ENCODE data around the gene HENMT1.

The HENMT1 gene

DNA sequence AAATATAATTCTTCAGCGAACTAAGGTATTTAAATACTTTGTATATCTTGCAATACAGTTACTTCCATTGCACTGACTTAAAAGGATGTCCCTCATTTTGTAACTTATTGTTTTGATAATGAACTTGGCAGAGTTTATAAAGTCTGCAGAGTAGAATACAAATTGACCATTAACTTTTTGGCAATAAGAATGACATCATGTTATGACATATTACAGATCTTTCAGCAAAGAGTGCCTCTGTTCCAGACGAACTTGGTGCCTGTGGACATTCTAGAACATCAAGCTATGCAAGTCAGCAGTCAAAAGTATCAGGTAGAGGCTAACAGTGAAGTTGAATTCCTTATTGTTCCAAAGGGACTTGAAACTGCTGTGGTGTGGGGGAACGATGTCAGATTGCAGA, 32.9 kb downstream of the HENMT1 start:
- TF ChIP-seq FOXM1 (IDR thresholded peaks at IDR 0.05; ENCODE audit: borderline replicate concordance, low read depth) (no peak), ZBTB7A (IDR thresholded peaks at IDR 0.05; ENCODE audit: low read depth) (no peak), USF1 (IDR thresholded peaks at IDR 0.05) (no peak), NFIC (IDR thresholded peaks at IDR 0.05) (no peak), CREB1 (IDR thresholded peaks at IDR 0.05; ENCODE audit: low read depth) (no peak), TEAD4 (IDR thresholded peaks at IDR 0.05) (no peak), EGR1 (IDR thresholded peaks at IDR 0.05) (no peak), EP300 (IDR thresholded peaks at IDR 0.05; ENCODE audit: borderline replicate concordance) (no peak), TAF1 (IDR thresholded peaks at IDR 0.05; ENCODE audit: low read depth) (no peak), TCF12 (IDR thresholded peaks at IDR 0.05; ENCODE audit: low read depth) (no peak)
- TF ChIP-seq, protein P1, sequence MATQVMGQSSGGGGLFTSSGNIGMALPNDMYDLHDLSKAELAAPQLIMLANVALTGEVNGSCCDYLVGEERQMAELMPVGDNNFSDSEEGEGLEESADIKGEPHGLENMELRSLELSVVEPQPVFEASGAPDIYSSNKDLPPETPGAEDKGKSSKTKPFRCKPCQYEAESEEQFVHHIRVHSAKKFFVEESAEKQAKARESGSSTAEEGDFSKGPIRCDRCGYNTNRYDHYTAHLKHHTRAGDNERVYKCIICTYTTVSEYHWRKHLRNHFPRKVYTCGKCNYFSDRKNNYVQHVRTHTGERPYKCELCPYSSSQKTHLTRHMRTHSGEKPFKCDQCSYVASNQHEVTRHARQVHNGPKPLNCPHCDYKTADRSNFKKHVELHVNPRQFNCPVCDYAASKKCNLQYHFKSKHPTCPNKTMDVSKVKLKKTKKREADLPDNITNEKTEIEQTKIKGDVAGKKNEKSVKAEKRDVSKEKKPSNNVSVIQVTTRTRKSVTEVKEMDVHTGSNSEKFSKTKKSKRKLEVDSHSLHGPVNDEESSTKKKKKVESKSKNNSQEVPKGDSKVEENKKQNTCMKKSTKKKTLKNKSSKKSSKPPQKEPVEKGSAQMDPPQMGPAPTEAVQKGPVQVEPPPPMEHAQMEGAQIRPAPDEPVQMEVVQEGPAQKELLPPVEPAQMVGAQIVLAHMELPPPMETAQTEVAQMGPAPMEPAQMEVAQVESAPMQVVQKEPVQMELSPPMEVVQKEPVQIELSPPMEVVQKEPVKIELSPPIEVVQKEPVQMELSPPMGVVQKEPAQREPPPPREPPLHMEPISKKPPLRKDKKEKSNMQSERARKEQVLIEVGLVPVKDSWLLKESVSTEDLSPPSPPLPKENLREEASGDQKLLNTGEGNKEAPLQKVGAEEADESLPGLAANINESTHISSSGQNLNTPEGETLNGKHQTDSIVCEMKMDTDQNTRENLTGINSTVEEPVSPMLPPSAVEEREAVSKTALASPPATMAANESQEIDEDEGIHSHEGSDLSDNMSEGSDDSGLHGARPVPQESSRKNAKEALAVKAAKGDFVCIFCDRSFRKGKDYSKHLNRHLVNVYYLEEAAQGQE (IDR thresholded peaks at IDR 0.05; ENCODE audit: low read depth) = no peak

DNA sequence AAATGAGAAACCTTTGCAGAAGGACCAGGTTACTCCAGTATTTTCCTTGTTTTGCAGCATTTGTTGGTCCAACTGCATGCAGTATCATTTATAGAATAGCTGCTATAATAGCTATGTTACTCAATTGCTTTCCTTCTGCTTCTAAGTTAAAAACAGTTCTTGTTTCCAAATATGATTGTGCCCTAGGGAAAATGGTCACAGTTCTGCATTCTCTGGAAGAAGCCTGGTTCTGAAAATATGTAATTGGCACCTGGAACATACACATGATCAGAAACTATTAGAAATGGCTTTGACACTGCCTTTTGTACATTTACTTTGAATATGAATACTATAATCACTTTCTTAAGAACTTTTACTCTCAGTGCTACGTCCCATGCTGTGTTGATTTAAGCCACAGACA, 33.6 kb downstream of the HENMT1 start:
- no peak for TF ChIP-seq TCF12 (IDR thresholded peaks at IDR 0.05; ENCODE audit: low read depth)
- TF ChIP-seq CREB1 (IDR thresholded peaks at IDR 0.05; ENCODE audit: low read depth) = no peak
- no peak for TF ChIP-seq ZBTB7A (IDR thresholded peaks at IDR 0.05; ENCODE audit: low read depth)
- TF ChIP-seq RAD21 (IDR thresholded peaks at IDR 0.05; ENCODE audit: low read depth) = no peak
- TF ChIP-seq, protein P2, sequence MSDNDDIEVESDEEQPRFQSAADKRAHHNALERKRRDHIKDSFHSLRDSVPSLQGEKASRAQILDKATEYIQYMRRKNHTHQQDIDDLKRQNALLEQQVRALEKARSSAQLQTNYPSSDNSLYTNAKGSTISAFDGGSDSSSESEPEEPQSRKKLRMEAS (IDR thresholded peaks at IDR 0.05) = no peak
- TF ChIP-seq CEBPB (IDR thresholded peaks at IDR 0.05) = no peak
- no peak for TF ChIP-seq TAF1 (IDR thresholded peaks at IDR 0.05; ENCODE audit: low read depth)
- no peak for TF ChIP-seq TEAD4 (IDR thresholded peaks at IDR 0.05)
- no peak for TF ChIP-seq YY1 (IDR thresholded peaks at IDR 0.05; ENCODE audit: low read depth)
- no peak for TF ChIP-seq NFIC (IDR thresholded peaks at IDR 0.05)
- TF ChIP-seq EGR1 (IDR thresholded peaks at IDR 0.05) = no peak
- TF ChIP-seq, protein P1 (IDR thresholded peaks at IDR 0.05; ENCODE audit: low read depth) = no peak
- no peak for TF ChIP-seq USF1 (IDR thresholded peaks at IDR 0.05)
- no peak for TF ChIP-seq FOXM1 (IDR thresholded peaks at IDR 0.05; ENCODE audit: borderline replicate concordance, low read depth)
- no peak for TF ChIP-seq EP300 (IDR thresholded peaks at IDR 0.05; ENCODE audit: borderline replicate concordance)

- no peak for TF ChIP-seq NFIC (IDR thresholded peaks at IDR 0.05)
- TF ChIP-seq TEAD4 (IDR thresholded peaks at IDR 0.05) = no peak
- TF ChIP-seq EGR1 (IDR thresholded peaks at IDR 0.05) = no peak
- no peak for TF ChIP-seq USF1 (IDR thresholded peaks at IDR 0.05)
- TF ChIP-seq CREB1 (IDR thresholded peaks at IDR 0.05; ENCODE audit: low read depth) = no peak
- TF ChIP-seq TCF12 (IDR thresholded peaks at IDR 0.05; ENCODE audit: low read depth) = no peak
- no peak for TF ChIP-seq FOXM1 (IDR thresholded peaks at IDR 0.05; ENCODE audit: borderline replicate concordance, low read depth)
- no peak for TF ChIP-seq EP300 (IDR thresholded peaks at IDR 0.05; ENCODE audit: borderline replicate concordance)
- TF ChIP-seq YY1 (IDR thresholded peaks at IDR 0.05; ENCODE audit: low read depth) = no peak
- no peak for TF ChIP-seq RAD21 (IDR thresholded peaks at IDR 0.05; ENCODE audit: low read depth)
- TF ChIP-seq ZBTB7A (IDR thresholded peaks at IDR 0.05; ENCODE audit: low read depth) = no peak
Observed at GRCh38 chr1:108624069-108624468, 36.8 kb downstream of the HENMT1 start.

DNA sequence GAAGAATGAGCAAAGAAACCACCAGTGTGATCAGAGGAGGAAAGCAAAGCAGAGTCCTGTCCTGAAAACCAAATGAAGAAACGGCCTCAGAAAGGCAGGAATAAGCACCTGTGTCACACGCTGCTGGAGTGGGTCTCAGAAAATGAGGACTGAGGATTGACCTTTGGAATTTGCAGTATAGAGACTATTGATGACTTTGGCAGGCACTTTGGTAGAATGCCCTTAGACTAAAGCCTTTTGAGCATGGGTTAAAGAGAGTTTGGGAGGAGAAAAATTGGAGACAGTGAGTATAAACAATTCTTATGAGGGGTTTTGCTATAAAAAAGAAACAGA, 43.2 kb downstream of the HENMT1 start:
- TF ChIP-seq, protein P2 (IDR thresholded peaks at IDR 0.05) = no peak
- TF ChIP-seq, protein P1 (IDR thresholded peaks at IDR 0.05; ENCODE audit: low read depth) = no peak
